Measurements from ENCODE around the gene LRCH2. TPM values are rescaled to one million over a fixed set of nuclear protein-coding genes. Genes with fewer than 3 reads are reported as not detected.

LRCH2 gene
- polyA plus RNA-seq, 6 donors from 2014 or later, result not detected

GRCh38 chrX:115189646-115190635 lies 44.0 kb downstream of the LRCH2 start:
- no peak overlapping the region for H3K27ac Mint-ChIP-seq
- ATAC-seq (ENCODE audit: low read depth in 2 of 2) (no peak), DNase-seq (no peak)
- no peak overlapping the region for H3K4me3 Mint-ChIP-seq
- H3K9me3 Mint-ChIP-seq, result peaks cover 2 to 5% (median 4%) of the 10 kb centered on the region in 7 donors
- H3K36me3 Mint-ChIP-seq, result no peaks in the 10 kb centered on the region
- no peaks in the 10 kb centered on the region for H3K4me1 Mint-ChIP-seq
- H3K27me3 Mint-ChIP-seq, result no peaks in the 10 kb centered on the region

- H3K27me3 Mint-ChIP-seq, result no peaks in the 10 kb centered on the region
- H3K9me3 Mint-ChIP-seq, result peaks cover 2 to 5% (median 4%) of the 10 kb centered on the region in 7 donors
- no peaks in the 10 kb centered on the region for H3K36me3 Mint-ChIP-seq
- no peak for ATAC-seq (ENCODE audit: low read depth in 2 of 2)
- H3K27ac Mint-ChIP-seq, result no peak within 1 kb of the TSS
- no peak within 1 kb of the TSS for H3K4me3 Mint-ChIP-seq
- DNase-seq, result no peak
- H3K4me1 Mint-ChIP-seq, result no peaks in the 10 kb centered on the region
These were observed 44.8 kb downstream of the LRCH2 start, which contains the start of gene RBMXL3 for GRCh38 chrX:115189110-115189509. TSS of gene RBMXL3 (plus strand) at chrX:115189410. CDS start at chrX:115189442, 32 bp downstream.

GRCh38 chrX:115183980-115184379 lies 49.9 kb downstream of the LRCH2 start:
- Mint-ChIP-seq H3K27me3 (no peaks in the 10 kb centered on the region), H3K9me3 (peaks cover 0 to 3% (median under 1%) of the 10 kb centered on the region in 7 donors), H3K4me3 (no peak overlapping the region), H3K27ac (no peak overlapping the region), H3K4me1 (no peaks in the 10 kb centered on the region), H3K36me3 (no peaks in the 10 kb centered on the region)
- no peak for DNase-seq
- no peak for ATAC-seq (ENCODE audit: low read depth in 2 of 2)

GRCh38 chrX:115178473-115178872 lies 55.4 kb downstream of the LRCH2 start:
- Mint-ChIP-seq H3K4me3 (no peak overlapping the region), H3K36me3 (no peaks in the 10 kb centered on the region), H3K4me1 (no peaks in the 10 kb centered on the region), H3K27ac (no peak overlapping the region), H3K27me3 (no peaks in the 10 kb centered on the region), H3K9me3 (peaks cover 0 to 4% (median 0%) of the 10 kb centered on the region in 7 donors)
- no peak for DNase-seq
- ATAC-seq (ENCODE audit: low read depth in 2 of 2), result no peak

GRCh38 chrX:115177932-115178331 lies 56.0 kb downstream of the LRCH2 start:
- H3K36me3 Mint-ChIP-seq, result no peaks in the 10 kb centered on the region
- no peaks in the 10 kb centered on the region for H3K4me1 Mint-ChIP-seq
- H3K27ac Mint-ChIP-seq, result no peak overlapping the region
- no peak for ATAC-seq (ENCODE audit: low read depth in 2 of 2)
- no peaks in the 10 kb centered on the region for H3K27me3 Mint-ChIP-seq
- no peak for DNase-seq
- peaks cover 0 to 4% (median 0%) of the 10 kb centered on the region in 7 donors for H3K9me3 Mint-ChIP-seq
- H3K4me3 Mint-ChIP-seq, result no peak overlapping the region

- DNase-seq, result no peak
- Mint-ChIP-seq H3K4me1 (no peaks in the 10 kb centered on the region), H3K9me3 (peaks cover 0 to 4% (median 0%) of the 10 kb centered on the region in 7 donors), H3K27ac (no peak overlapping the region), H3K36me3 (no peaks in the 10 kb centered on the region), H3K27me3 (no peaks in the 10 kb centered on the region), H3K4me3 (peak overlapping the region in 1 of 8 donors; percentile 2)
- ATAC-seq (ENCODE audit: low read depth in 2 of 2), result no peak
These were observed 59.3 kb downstream of the LRCH2 start for GRCh38 chrX:115174548-115174947.

- Mint-ChIP-seq H3K36me3 (no peaks in the 10 kb centered on the region), H3K4me1 (no peaks in the 10 kb centered on the region), H3K27me3 (no peaks in the 10 kb centered on the region), H3K9me3 (peaks cover 0 to 4% (median 0%) of the 10 kb centered on the region in 7 donors), H3K27ac (no peak overlapping the region), H3K4me3 (no peak overlapping the region)
- DNase-seq (no peak), ATAC-seq (ENCODE audit: low read depth in 2 of 2) (no peak)
These were observed 60.7 kb downstream of the LRCH2 start for GRCh38 chrX:115173181-115173580.

GRCh38 chrX:115147220-115147619 lies 86.7 kb downstream of the LRCH2 start:
- DNase-seq (no peak), ATAC-seq (ENCODE audit: low read depth in 2 of 2) (no peak)
- no peaks in the 10 kb centered on the region for H3K4me1 Mint-ChIP-seq
- H3K4me3 Mint-ChIP-seq, result no peak overlapping the region
- H3K27ac Mint-ChIP-seq, result no peak overlapping the region
- H3K9me3 Mint-ChIP-seq, result peaks cover 0 to 13% (median 6%) of the 10 kb centered on the region in 7 donors
- H3K36me3 Mint-ChIP-seq, result no peaks in the 10 kb centered on the region
- no peaks in the 10 kb centered on the region for H3K27me3 Mint-ChIP-seq

GRCh38 chrX:115142057-115142456 lies 91.8 kb downstream of the LRCH2 start:
- Mint-ChIP-seq H3K9me3 (peaks cover 0 to 13% (median 6%) of the 10 kb centered on the region in 7 donors), H3K27ac (no peak overlapping the region), H3K27me3 (no peaks in the 10 kb centered on the region), H3K4me3 (no peak overlapping the region), H3K4me1 (no peaks in the 10 kb centered on the region), H3K36me3 (no peaks in the 10 kb centered on the region)
- ATAC-seq (ENCODE audit: low read depth in 2 of 2) (no peak), DNase-seq (no peak)

- Mint-ChIP-seq H3K4me3 (no peak overlapping the region), H3K4me1 (no peaks in the 10 kb centered on the region), H3K9me3 (peaks cover 0 to 6% (median 2%) of the 10 kb centered on the region in 7 donors), H3K27ac (no peak overlapping the region), H3K27me3 (no peaks in the 10 kb centered on the region), H3K36me3 (no peaks in the 10 kb centered on the region)
- ATAC-seq (ENCODE audit: low read depth in 2 of 2) (no peak), DNase-seq (no peak)
These were observed 95.9 kb downstream of the LRCH2 start for GRCh38 chrX:115138040-115138439.

GRCh38 chrX:115134382-115134781 lies 99.5 kb downstream of the LRCH2 start:
- Mint-ChIP-seq H3K27ac (no peak overlapping the region), H3K36me3 (no peaks in the 10 kb centered on the region), H3K9me3 (no peaks in the 10 kb centered on the region), H3K27me3 (no peaks in the 10 kb centered on the region), H3K4me3 (no peak overlapping the region), H3K4me1 (no peaks in the 10 kb centered on the region)
- ATAC-seq (ENCODE audit: low read depth in 2 of 2) (no peak), DNase-seq (no peak)

GRCh38 chrX:115112411-115112810 lies 121.5 kb downstream of the LRCH2 start:
- H3K27me3 Mint-ChIP-seq, result no peaks in the 10 kb centered on the region
- DNase-seq (no peak), ATAC-seq (ENCODE audit: low read depth in 2 of 2) (no peak)
- H3K36me3 Mint-ChIP-seq, result no peaks in the 10 kb centered on the region
- no peak overlapping the region for H3K27ac Mint-ChIP-seq
- H3K4me3 Mint-ChIP-seq, result no peak overlapping the region
- no peaks in the 10 kb centered on the region for H3K4me1 Mint-ChIP-seq
- H3K9me3 Mint-ChIP-seq, result peaks cover 0 to 5% (median 2%) of the 10 kb centered on the region in 7 donors

- H3K9me3 Mint-ChIP-seq, result peaks cover 2 to 22% (median 12%) of the 10 kb centered on the region in 7 donors
- no peaks in the 10 kb centered on the region for H3K27me3 Mint-ChIP-seq
- DNase-seq (no peak), ATAC-seq (ENCODE audit: low read depth in 2 of 2) (no peak)
- no peak overlapping the region for H3K4me3 Mint-ChIP-seq
- no peak overlapping the region for H3K27ac Mint-ChIP-seq
- H3K4me1 Mint-ChIP-seq, result no peaks in the 10 kb centered on the region
- no peaks in the 10 kb centered on the region for H3K36me3 Mint-ChIP-seq
These were observed 135.0 kb downstream of the LRCH2 start for GRCh38 chrX:115098897-115099296.

GRCh38 chrX:115093191-115093590 lies 140.7 kb downstream of the LRCH2 start:
- Mint-ChIP-seq H3K9me3 (peaks cover 0 to 2% (median 0%) of the 10 kb centered on the region in 7 donors), H3K4me1 (no peaks in the 10 kb centered on the region), H3K27ac (no peak overlapping the region), H3K27me3 (no peaks in the 10 kb centered on the region), H3K4me3 (no peak overlapping the region), H3K36me3 (no peaks in the 10 kb centered on the region)
- DNase-seq (no peak), ATAC-seq (ENCODE audit: low read depth in 2 of 2) (no peak)

All from naive B cell (primary cell).